OCI-LY1 (cell line): Measurements from ENCODE around the gene ALMS1.
"Not testable (repeated sequence)": the region's sequence is repeated elsewhere in the genome, so short reads cannot be mapped to it uniquely, and the experiment has no call there.

Experiments used
- H2AFZ ChIP-seq: fragments of 200-600 bp; sonication (generic), shearing (Covaris generic); 2 replicates; pipeline ENCODE4 v1.6.0; 2014; ENCODE audit warnings: antibody characterized with exemption, mild to moderate bottlenecking, low read length
- H3F3A ChIP-seq: fragments of 200-600 bp; sonication (generic), shearing (Covaris generic); 2 replicates; pipeline ENCODE4 v1.6.0; 2014; ENCODE audit warnings: mild to moderate bottlenecking, antibody characterized with exemption, low read length, moderate library complexity; ENCODE audit not compliant: insufficient read depth
- H3K27ac ChIP-seq: fragments of 200-600 bp; sonication (generic); 2 replicates; pipeline ENCODE4 v1.5.1; 2014; ENCODE audit warnings: low read length, mixed run types, mild to moderate bottlenecking, low read depth; ENCODE audit not compliant: poor library complexity, severe bottlenecking
- H3K27me3 ChIP-seq: fragments of 200-600 bp; sonication (generic); 2 replicates; pipeline ENCODE4 v1.6.0; 2014; ENCODE audit warnings: antibody characterized with exemption, mild to moderate bottlenecking, low read length, moderate library complexity; ENCODE audit not compliant: insufficient read depth
- H3K36me3 ChIP-seq: fragments of 200-600 bp; sonication (generic); 2 replicates; pipeline ENCODE4 v1.6.1; 2014; ENCODE audit warnings: mild to moderate bottlenecking, antibody characterized with exemption, low read length, moderate library complexity, mixed read lengths; ENCODE audit not compliant: insufficient read depth
- H3K4me1 ChIP-seq: fragments of 200-600 bp; sonication (generic); 2 replicates; pipeline ENCODE4 v1.5.1; 2014; ENCODE audit warnings: mild to moderate bottlenecking, low read length, moderate library complexity; ENCODE audit not compliant: insufficient read depth, severe bottlenecking
- H3K4me2 ChIP-seq: fragments of 200-600 bp; sonication (generic), shearing (Covaris generic); 2 replicates; pipeline ENCODE4 v1.6.1; 2014; ENCODE audit warnings: low read length
- H3K4me3 ChIP-seq: fragments of 200-600 bp; sonication (generic); 2 replicates; pipeline ENCODE4 v1.5.1; 2014; ENCODE audit warnings: low read length, low read depth, mild to moderate bottlenecking, mixed read lengths; ENCODE audit not compliant: poor library complexity, severe bottlenecking
- H3K79me2 ChIP-seq: fragments of 200-600 bp; shearing (Covaris generic); 2 replicates; pipeline ENCODE4 v1.6.1; 2016; ENCODE audit warnings: mixed run types, low read length, mixed read lengths; ENCODE audit not compliant: insufficient read depth
- H3K9ac ChIP-seq: fragments of 200-600 bp; sonication (generic), shearing (Covaris generic); 2 replicates; pipeline ENCODE4 v1.6.1; 2014; ENCODE audit warnings: mild to moderate bottlenecking, low read length, mixed read lengths
- H3K9me2 ChIP-seq: fragments of 200-600 bp; sonication (generic), shearing (Covaris generic); 2 replicates; pipeline ENCODE4 v1.6.1; 2014; ENCODE audit warnings: low read depth, mild to moderate bottlenecking, low read length, mixed read lengths
- H3K9me3 ChIP-seq: fragments of 200-600 bp; shearing (Covaris generic); 2 replicates; pipeline ENCODE4 v1.6.1; 2014; ENCODE audit warnings: low read length, mixed read lengths
- H4K20me1 ChIP-seq: fragments of 200-600 bp; sonication (generic), shearing (Covaris generic); 2 replicates; pipeline ENCODE4 v1.6.0; 2016; ENCODE audit warnings: mild to moderate bottlenecking, low read length; ENCODE audit not compliant: insufficient read depth
- CTCF ChIP-seq: fragments of 200-600 bp; sonication (generic), shearing (Covaris generic); IDR thresholded peaks from 2 replicates; pipeline ENCODE4 v1.5.1; 2017; ENCODE audit warnings: mild to moderate bottlenecking, antibody characterized with exemption, low read length, moderate library complexity, mixed read lengths
- EZH2 ChIP-seq: fragments of 200-600 bp; sonication (generic), shearing (Covaris generic); IDR thresholded peaks from 2 replicates; pipeline ENCODE4 v1.8.0; 2017; ENCODE audit warnings: borderline replicate concordance, mixed run types, mild to moderate bottlenecking, antibody characterized with exemption, low read length, moderate library complexity, mixed read lengths

Gene ALMS1

GRCh38 chr2:73341039-73341438, 44.6 kb upstream of the ALMS1 start:
- Histone ChIP-seq H3K9ac (no peak overlapping the region), H3K4me3 (no peak overlapping the region), H3K27me3 (no peaks in the 10 kb centered on the region), H3K9me2 (no peaks in the 10 kb centered on the region; the same call in 1 of the 2 replicates), H3K9me3 (no peaks in the 10 kb centered on the region), H3K36me3 (no peaks in the 10 kb centered on the region), H3F3A (no peaks in the 10 kb centered on the region), H2AFZ (no peak overlapping the region), H4K20me1 (no peaks in the 10 kb centered on the region), H3K27ac (no peak overlapping the region), H3K79me2 (no peaks in the 10 kb centered on the region), H3K4me2 (no peak overlapping the region), H3K4me1 (no peaks in the 10 kb centered on the region)
- TF ChIP-seq CTCF: no peak
- TF ChIP-seq EZH2: no peak

- Histone ChIP-seq H3K27ac (no peak overlapping the region), H3K79me2 (no peaks in the 10 kb centered on the region), H3K4me1 (no peaks in the 10 kb centered on the region), H3K36me3 (no peaks in the 10 kb centered on the region), H3K4me2 (no peak overlapping the region), H3K9me3 (no peaks in the 10 kb centered on the region), H2AFZ (no peak overlapping the region), H4K20me1 (no peaks in the 10 kb centered on the region), H3K9me2 (no peaks in the 10 kb centered on the region), H3F3A (no peaks in the 10 kb centered on the region), H3K27me3 (no peaks in the 10 kb centered on the region), H3K4me3 (no peak overlapping the region), H3K9ac (no peak overlapping the region)
- TF ChIP-seq EZH2: no peak
Observed at GRCh38 chr2:73343992-73344391, 41.6 kb upstream of the ALMS1 start.

GRCh38 chr2:73344747-73345146, 40.9 kb upstream of the ALMS1 start:
- H4K20me1 ChIP-seq, H3K9me3 ChIP-seq, H2AFZ ChIP-seq, H3F3A ChIP-seq, H3K27me3 ChIP-seq, H3K27ac ChIP-seq, H3K4me2 ChIP-seq, H3K79me2 ChIP-seq, H3K36me3 ChIP-seq, H3K9me2 ChIP-seq, H3K9ac ChIP-seq, H3K4me3 ChIP-seq, H3K4me1 ChIP-seq: not testable (repeated sequence)

GRCh38 chr2:73350035-73350691, 35.5 kb upstream of the ALMS1 start:
- Histone ChIP-seq H3K36me3 (no peaks in the 10 kb centered on the region), H3K27me3 (no peaks in the 10 kb centered on the region), H3K4me3 (no peak overlapping the region), H4K20me1 (no peaks in the 10 kb centered on the region), H3K9me3 (no peaks in the 10 kb centered on the region), H3F3A (no peaks in the 10 kb centered on the region), H2AFZ (no peak overlapping the region), H3K4me1 (no peaks in the 10 kb centered on the region), H3K9ac (no peak overlapping the region), H3K79me2 (no peaks in the 10 kb centered on the region), H3K27ac (no peak overlapping the region), H3K4me2 (no peak overlapping the region), H3K9me2 (no peaks in the 10 kb centered on the region)
- TF ChIP-seq CTCF: no peak
- TF ChIP-seq EZH2: no peak
